C4-2B (cell line): Measurements from ENCODE around the gene MTA2.

ENCODE experiments used
- CTCF ChIP-seq: fragments of 450-650 bp; conservative IDR thresholded peaks from 2 replicates; pipeline ENCODE4 v1.5.1; 2017; ENCODE audit warnings: mild to moderate bottlenecking
- ZFX ChIP-seq: fragments of 450-650 bp; IDR thresholded peaks from 2 replicates; pipeline ENCODE4 v1.6.1; 2017

DNA sequence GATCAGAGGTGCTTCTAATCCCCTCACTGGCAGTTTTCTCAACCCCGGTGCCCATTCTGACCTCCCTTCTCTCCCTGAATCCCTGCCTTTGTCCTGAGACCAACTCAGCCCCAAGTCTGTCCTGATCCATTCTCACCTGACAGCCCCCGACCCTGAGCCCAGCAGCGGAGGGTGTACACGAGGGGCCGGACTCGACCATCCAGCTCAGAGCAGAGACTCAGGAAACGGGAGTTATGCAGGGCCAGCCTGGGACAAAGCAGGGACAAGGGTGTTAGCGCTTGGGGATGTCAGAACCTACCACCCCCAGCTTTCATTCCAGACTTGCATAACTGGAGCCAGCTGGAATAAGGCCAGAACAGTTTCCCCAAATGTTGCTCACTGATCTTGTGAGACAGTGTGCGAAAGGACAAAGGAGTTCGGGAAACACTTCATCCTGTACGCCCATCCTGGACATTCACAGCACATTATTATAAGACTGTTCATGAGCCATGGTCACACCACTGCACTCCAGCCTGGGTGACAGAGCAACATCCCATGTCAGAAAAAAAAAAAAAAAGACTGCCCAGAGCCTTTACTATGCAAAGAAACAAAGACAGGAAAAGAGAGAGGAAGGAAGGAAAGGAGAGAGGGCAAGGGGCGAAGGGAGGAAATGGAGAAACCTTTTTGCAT, 24.5 kb downstream of the MTA2 start:
- TF ChIP-seq CTCF, result no peak
- TF ChIP-seq ZFX, result no peak
